Neural crest cell (in vitro differentiated cells): ENCODE data around the gene GREM1. TPM values are rescaled to one million over a fixed set of nuclear protein-coding genes. Genes with fewer than 3 reads are reported as not detected.

Experiments used
- DNase-seq: peaks from one replicate; pipeline ENCODE4 v3.0.0; 2021; ENCODE audit warnings: low read depth, mixed read lengths, low spot score
- H3K27ac Mint-ChIP-seq: one replicate; pipeline ENCODE4 v1.8.0; 2021; ENCODE audit warnings: mild to moderate bottlenecking, mixed read lengths; ENCODE audit not compliant: unreplicated experiment
- H3K27me3 Mint-ChIP-seq: 2 replicates; pipeline ENCODE4 v1.8.0; 2021; ENCODE audit warnings: low read depth, mild to moderate bottlenecking, mixed read lengths
- H3K36me3 Mint-ChIP-seq: 2 replicates; pipeline ENCODE4 v1.8.0; 2021; ENCODE audit warnings: low read depth, mild to moderate bottlenecking, mixed read lengths
- H3K4me1 Mint-ChIP-seq: 2 replicates; pipeline ENCODE4 v1.8.0; 2021; ENCODE audit warnings: mixed read lengths
- H3K4me3 Mint-ChIP-seq: one replicate; pipeline ENCODE4 v1.8.0; 2021; ENCODE audit warnings: mild to moderate bottlenecking, mixed read lengths
- H3K9me3 Mint-ChIP-seq: 2 replicates; pipeline ENCODE4 v1.8.0; 2021; ENCODE audit warnings: mixed read lengths
- total RNA-seq: library from RNA; stranded (reverse); gene quantifications from 2 replicates; pipeline ENCODE4 v1.2.1, GENCODE V29; 2021
- TF ChIP-seq, protein P1 (sequence below): fragments of 200-600 bp; sonication (generic); conservative IDR thresholded peaks from 2 replicates; pipeline ENCODE4 v1.5.0; 2021; ENCODE audit warnings: antibody characterized with exemption, mild to moderate bottlenecking

The GREM1 gene
- total RNA-seq, 1 donor from 2014 or later: 0.09 TPM

DNA sequence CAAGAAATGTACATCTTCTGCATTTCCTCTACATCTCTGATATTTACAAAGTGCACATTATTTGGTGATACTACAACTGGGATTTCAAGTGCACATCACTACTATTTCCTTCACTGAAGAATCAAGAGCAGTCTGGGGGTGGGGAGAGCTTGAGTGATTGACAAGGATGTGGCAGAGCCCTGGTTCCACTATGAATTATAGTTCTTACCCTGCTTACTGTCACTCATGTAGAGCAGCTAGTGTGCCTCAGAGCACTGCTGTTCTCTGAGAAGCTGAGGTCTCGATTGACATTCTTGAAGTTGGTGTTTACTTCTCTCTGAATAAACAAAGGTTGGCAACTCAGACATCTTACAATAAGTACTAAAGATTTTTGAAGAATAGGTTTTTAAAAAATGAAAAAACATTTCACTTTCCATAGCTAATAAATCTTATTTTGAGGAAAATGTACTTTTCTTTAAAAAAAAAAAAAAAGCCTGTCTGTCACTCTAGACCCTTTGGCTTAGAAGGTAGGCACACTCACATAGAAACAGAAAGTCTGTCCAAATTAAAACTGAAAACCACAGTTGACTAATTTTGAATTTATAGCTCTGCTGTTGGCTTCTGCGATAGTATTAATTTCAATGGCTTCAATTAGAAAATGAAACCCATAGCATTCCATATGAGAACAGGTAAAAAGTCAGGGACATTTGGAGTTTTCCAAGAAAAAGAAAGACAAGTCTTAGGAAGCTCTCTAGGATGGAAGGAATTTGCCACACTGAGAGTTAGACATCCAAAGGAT is 5.6 kb downstream of the GREM1 start:
- Mint-ChIP-seq H3K36me3 (no peaks in the 10 kb centered on the region), H3K27me3 (peaks cover 76% of the 10 kb centered on the region)
- TF ChIP-seq, protein P1, sequence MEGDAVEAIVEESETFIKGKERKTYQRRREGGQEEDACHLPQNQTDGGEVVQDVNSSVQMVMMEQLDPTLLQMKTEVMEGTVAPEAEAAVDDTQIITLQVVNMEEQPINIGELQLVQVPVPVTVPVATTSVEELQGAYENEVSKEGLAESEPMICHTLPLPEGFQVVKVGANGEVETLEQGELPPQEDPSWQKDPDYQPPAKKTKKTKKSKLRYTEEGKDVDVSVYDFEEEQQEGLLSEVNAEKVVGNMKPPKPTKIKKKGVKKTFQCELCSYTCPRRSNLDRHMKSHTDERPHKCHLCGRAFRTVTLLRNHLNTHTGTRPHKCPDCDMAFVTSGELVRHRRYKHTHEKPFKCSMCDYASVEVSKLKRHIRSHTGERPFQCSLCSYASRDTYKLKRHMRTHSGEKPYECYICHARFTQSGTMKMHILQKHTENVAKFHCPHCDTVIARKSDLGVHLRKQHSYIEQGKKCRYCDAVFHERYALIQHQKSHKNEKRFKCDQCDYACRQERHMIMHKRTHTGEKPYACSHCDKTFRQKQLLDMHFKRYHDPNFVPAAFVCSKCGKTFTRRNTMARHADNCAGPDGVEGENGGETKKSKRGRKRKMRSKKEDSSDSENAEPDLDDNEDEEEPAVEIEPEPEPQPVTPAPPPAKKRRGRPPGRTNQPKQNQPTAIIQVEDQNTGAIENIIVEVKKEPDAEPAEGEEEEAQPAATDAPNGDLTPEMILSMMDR: no peak

DNA sequence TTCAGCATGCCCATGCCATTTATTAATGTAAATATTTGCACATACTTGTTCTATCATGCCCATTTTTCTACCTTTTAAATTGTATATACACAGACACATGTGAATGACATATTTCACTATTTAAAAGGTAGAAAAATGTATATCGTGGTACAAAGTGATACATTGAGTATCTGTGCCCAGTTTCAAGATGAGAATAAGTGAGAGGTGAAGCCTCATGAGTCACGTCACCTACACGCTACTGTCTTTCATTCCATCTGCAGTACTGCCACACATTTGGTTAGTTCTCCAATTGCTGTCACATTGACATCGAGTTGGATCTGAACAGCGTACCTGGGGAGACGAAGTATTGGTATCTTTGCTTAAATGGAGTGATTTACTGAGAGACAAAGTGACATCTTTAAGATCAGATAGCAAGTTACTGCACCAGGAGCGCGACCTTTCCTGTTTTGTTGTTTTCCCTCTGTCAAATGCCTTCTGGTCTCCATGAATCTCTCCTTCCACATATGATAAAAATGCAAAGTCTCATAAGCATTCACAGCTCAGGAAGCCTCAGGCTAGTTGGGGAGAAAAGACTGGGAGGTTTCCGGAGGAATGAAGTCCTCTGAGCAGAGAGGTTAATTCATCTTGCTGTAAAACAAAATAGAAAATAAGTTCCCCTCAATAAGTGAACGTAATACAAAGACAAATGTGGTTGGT is 12.0 kb downstream of the GREM1 start:
- no peak overlapping the region for H3K4me3 Mint-ChIP-seq
- H3K9me3 Mint-ChIP-seq: peaks cover 8% of the 10 kb centered on the region
- peaks cover 6% of the 10 kb centered on the region for H3K4me1 Mint-ChIP-seq
- H3K27me3 Mint-ChIP-seq: peaks cover 27% of the 10 kb centered on the region
- no peak for DNase-seq
- TF ChIP-seq, protein P1: no peak
- H3K36me3 Mint-ChIP-seq: peaks cover 4% of the 10 kb centered on the region
- no peak overlapping the region for H3K27ac Mint-ChIP-seq

More for the DNA sequence above, 5.6 kb downstream of the GREM1 start:
- no peak for DNase-seq
- H3K4me3 Mint-ChIP-seq: no peak overlapping the region
- peaks cover 3% of the 10 kb centered on the region for H3K9me3 Mint-ChIP-seq
- H3K27ac Mint-ChIP-seq: no peak overlapping the region
- peaks cover 4% of the 10 kb centered on the region for H3K4me1 Mint-ChIP-seq

DNA sequence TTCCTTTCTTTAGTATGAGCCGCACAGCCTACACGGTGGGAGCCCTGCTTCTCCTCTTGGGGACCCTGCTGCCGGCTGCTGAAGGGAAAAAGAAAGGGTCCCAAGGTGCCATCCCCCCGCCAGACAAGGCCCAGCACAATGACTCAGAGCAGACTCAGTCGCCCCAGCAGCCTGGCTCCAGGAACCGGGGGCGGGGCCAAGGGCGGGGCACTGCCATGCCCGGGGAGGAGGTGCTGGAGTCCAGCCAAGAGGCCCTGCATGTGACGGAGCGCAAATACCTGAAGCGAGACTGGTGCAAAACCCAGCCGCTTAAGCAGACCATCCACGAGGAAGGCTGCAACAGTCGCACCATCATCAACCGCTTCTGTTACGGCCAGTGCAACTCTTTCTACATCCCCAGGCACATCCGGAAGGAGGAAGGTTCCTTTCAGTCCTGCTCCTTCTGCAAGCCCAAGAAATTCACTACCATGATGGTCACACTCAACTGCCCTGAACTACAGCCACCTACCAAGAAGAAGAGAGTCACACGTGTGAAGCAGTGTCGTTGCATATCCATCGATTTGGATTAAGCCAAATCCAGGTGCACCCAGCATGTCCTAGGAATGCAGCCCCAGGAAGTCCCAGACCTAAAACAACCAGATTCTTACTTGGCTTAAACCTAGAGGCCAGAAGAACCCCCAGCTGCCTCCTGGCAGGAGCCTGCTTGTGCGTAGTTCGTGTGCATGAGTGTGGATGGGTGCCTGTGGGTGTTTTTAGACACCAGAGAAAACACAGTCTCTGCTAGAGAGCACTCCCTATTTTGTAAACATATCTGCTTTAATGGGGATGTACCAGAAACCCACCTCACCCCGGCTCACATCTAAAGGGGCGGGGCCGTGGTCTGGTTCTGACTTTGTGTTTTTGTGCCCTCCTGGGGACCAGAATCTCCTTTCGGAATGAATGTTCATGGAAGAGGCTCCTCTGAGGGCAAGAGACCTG is 13.2 kb downstream of the GREM1 start:
- DNase-seq: no peak
- peaks cover 8% of the 10 kb centered on the region for H3K9me3 Mint-ChIP-seq
- peaks cover 14% of the 10 kb centered on the region for H3K4me1 Mint-ChIP-seq
- peaks cover 4% of the 10 kb centered on the region for H3K36me3 Mint-ChIP-seq
- H3K27ac Mint-ChIP-seq: no peak overlapping the region
- no peak overlapping the region for H3K4me3 Mint-ChIP-seq
- peaks cover 17% of the 10 kb centered on the region for H3K27me3 Mint-ChIP-seq
- TF ChIP-seq, protein P1: no peak

DNA sequence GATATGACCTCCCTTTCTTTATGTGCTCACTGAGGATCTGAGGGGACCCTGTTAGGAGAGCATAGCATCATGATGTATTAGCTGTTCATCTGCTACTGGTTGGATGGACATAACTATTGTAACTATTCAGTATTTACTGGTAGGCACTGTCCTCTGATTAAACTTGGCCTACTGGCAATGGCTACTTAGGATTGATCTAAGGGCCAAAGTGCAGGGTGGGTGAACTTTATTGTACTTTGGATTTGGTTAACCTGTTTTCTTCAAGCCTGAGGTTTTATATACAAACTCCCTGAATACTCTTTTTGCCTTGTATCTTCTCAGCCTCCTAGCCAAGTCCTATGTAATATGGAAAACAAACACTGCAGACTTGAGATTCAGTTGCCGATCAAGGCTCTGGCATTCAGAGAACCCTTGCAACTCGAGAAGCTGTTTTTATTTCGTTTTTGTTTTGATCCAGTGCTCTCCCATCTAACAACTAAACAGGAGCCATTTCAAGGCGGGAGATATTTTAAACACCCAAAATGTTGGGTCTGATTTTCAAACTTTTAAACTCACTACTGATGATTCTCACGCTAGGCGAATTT is 14.9 kb downstream of the GREM1 start:
- peaks cover 4% of the 10 kb centered on the region for H3K36me3 Mint-ChIP-seq
- peaks cover 15% of the 10 kb centered on the region for H3K4me1 Mint-ChIP-seq
- DNase-seq: no peak
- TF ChIP-seq, protein P1: no peak
- H3K27ac Mint-ChIP-seq: no peak overlapping the region
- H3K4me3 Mint-ChIP-seq: no peak overlapping the region
- peaks cover 8% of the 10 kb centered on the region for H3K9me3 Mint-ChIP-seq
- peaks cover 14% of the 10 kb centered on the region for H3K27me3 Mint-ChIP-seq

DNA sequence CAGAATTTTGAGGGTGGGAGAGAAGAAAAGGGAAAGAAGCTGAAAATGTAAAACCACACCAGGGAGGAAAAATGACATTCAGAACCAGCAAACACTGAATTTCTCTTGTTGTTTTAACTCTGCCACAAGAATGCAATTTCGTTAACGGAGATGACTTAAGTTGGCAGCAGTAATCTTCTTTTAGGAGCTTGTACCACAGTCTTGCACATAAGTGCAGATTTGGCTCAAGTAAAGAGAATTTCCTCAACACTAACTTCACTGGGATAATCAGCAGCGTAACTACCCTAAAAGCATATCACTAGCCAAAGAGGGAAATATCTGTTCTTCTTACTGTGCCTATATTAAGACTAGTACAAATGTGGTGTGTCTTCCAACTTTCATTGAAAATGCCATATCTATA is 15.5 kb downstream of the GREM1 start:
- H3K4me3 Mint-ChIP-seq: no peak overlapping the region
- TF ChIP-seq, protein P1: no peak
- H3K36me3 Mint-ChIP-seq: peaks cover 4% of the 10 kb centered on the region
- peaks cover 14% of the 10 kb centered on the region for H3K27me3 Mint-ChIP-seq
- peaks cover 5% of the 10 kb centered on the region for H3K9me3 Mint-ChIP-seq
- H3K27ac Mint-ChIP-seq: no peak overlapping the region
- peaks cover 15% of the 10 kb centered on the region for H3K4me1 Mint-ChIP-seq
- no peak for DNase-seq
